WTC11 (cell line): Measurements from ENCODE around the gene DMXL2. TPM values are rescaled to one million over a fixed set of nuclear protein-coding genes. Genes with fewer than 3 reads are reported as not detected.

Source experiments
- ATAC-seq: fragments of 200-7000 bp; cut with Tn5 transposase; 2 replicates; pipeline ENCODE4 v1.10.0; 2021; ENCODE audit warnings: mild to moderate bottlenecking, moderate library complexity
- CTCF ChIA-PET: fragments of 300-600 bp; sonication (Branson Sonifier 250); formaldehyde crosslinking; loops from one replicate; lab custom pipeline; 2021; ENCODE audit warnings: antibody characterized with exemption; lab: Charles Lee
- POLR2A ChIA-PET: fragments of 350-600 bp; sonication (Branson Sonifier 250); formaldehyde crosslinking; loops from one replicate; lab custom pipeline; 2021; ENCODE audit warnings: antibody characterized with exemption; lab: Charles Lee
- DNase-seq: peaks from one replicate; pipeline ENCODE4 v3.0.0; 2021; ENCODE audit warnings: low spot score
- H3K27ac Mint-ChIP-seq: 2 replicates; pipeline ENCODE4 v1.8.0; 2021; ENCODE audit warnings: mixed read lengths
- H3K27me3 Mint-ChIP-seq: 2 replicates; pipeline ENCODE4 v1.8.0; 2021; ENCODE audit warnings: low read depth, mild to moderate bottlenecking, moderate library complexity, mixed read lengths
- H3K36me3 Mint-ChIP-seq: 2 replicates; pipeline ENCODE4 v1.8.0; 2021; ENCODE audit warnings: mixed read lengths
- H3K4me1 Mint-ChIP-seq: 2 replicates; pipeline ENCODE4 v1.8.0; 2022; ENCODE audit warnings: mixed read lengths
- H3K4me3 Mint-ChIP-seq: 2 replicates; pipeline ENCODE4 v1.8.0; 2021; ENCODE audit warnings: mild to moderate bottlenecking, moderate library complexity, mixed read lengths
- H3K9me3 Mint-ChIP-seq: 2 replicates; pipeline ENCODE4 v1.8.0; 2021; ENCODE audit warnings: mixed read lengths
- AFF4 ChIP-seq: sonication (generic); formaldehyde crosslinking; IDR thresholded peaks from 2 replicates; pipeline ENCODE4 v1.8.1; 2023; ENCODE audit warnings: mild to moderate bottlenecking, missing genetic modification reagents, borderline replicate concordance
- E2F1 ChIP-seq: sonication (generic); formaldehyde crosslinking; IDR thresholded peaks from 2 replicates; pipeline ENCODE4 v1.8.0; 2022; ENCODE audit warnings: mild to moderate bottlenecking, missing genetic modification reagents
- EMX1 ChIP-seq: fragments of 250-450 bp; sonication (Bioruptor Pico); IDR thresholded peaks from 2 replicates; pipeline ENCODE4 v1.8.0; 2021; ENCODE audit warnings: mild to moderate bottlenecking
- IRF2 ChIP-seq: sonication (generic); formaldehyde crosslinking; IDR thresholded peaks from 2 replicates; pipeline ENCODE4 v1.8.0; 2022; ENCODE audit warnings: low read depth, missing genetic modification reagents, borderline replicate concordance
- NFE2L1 ChIP-seq: sonication (generic); formaldehyde crosslinking; IDR thresholded peaks from 2 replicates; pipeline ENCODE4 v1.8.1; 2023; ENCODE audit warnings: missing genetic modification reagents
- NR3C1 ChIP-seq: sonication (generic); formaldehyde crosslinking; conservative IDR thresholded peaks from 2 replicates; pipeline ENCODE4 v1.8.1; 2023; ENCODE audit warnings: low read depth, mild to moderate bottlenecking, missing genetic modification reagents
- SMAD3 ChIP-seq: sonication (generic); formaldehyde crosslinking; IDR thresholded peaks from 2 replicates; pipeline ENCODE4 v1.8.0; 2022; ENCODE audit warnings: missing genetic modification reagents, mild to moderate bottlenecking, borderline replicate concordance
- ZNF121 ChIP-seq: sonication (generic); formaldehyde crosslinking; IDR thresholded peaks from 2 replicates; pipeline ENCODE4 v1.8.0; 2023; ENCODE audit warnings: missing genetic modification reagents
- ZNF232 ChIP-seq: sonication (generic); formaldehyde crosslinking; IDR thresholded peaks from 2 replicates; pipeline ENCODE4 v1.8.0; 2022; ENCODE audit warnings: mild to moderate bottlenecking, missing genetic modification reagents
- ZNF263 ChIP-seq: sonication (generic); formaldehyde crosslinking; IDR thresholded peaks from 2 replicates; pipeline ENCODE4 v1.8.1; 2022; ENCODE audit warnings: low read depth, mild to moderate bottlenecking, moderate library complexity, missing genetic modification reagents
- ZNF396 ChIP-seq: fragments of 250-450 bp; sonication (Bioruptor Pico); IDR thresholded peaks from 2 replicates; pipeline ENCODE4 v1.8.0; 2021; ENCODE audit warnings: mild to moderate bottlenecking, moderate library complexity, borderline replicate concordance
- ZNF416 ChIP-seq: fragments of 250-450 bp; sonication (Bioruptor Pico); IDR thresholded peaks from 2 replicates; pipeline ENCODE4 v1.9.0; 2021; ENCODE audit warnings: mild to moderate bottlenecking, inconsistent platforms
- ZNF512 ChIP-seq: sonication (generic); formaldehyde crosslinking; IDR thresholded peaks from 2 replicates; pipeline ENCODE4 v1.8.1; 2022; ENCODE audit warnings: missing genetic modification reagents, borderline replicate concordance
- total RNA-seq: library from RNA; stranded (reverse); gene quantifications from 3 replicates; pipeline ENCODE4 v1.2.3, GENCODE V29; 2021
- TF ChIP-seq, protein P1 (sequence below): sonication (generic); formaldehyde crosslinking; IDR thresholded peaks from 2 replicates; pipeline ENCODE4 v1.8.1; 2023; ENCODE audit warnings: mild to moderate bottlenecking, missing genetic modification reagents
- TF ChIP-seq, protein P2 (sequence below): sonication (generic); formaldehyde crosslinking; IDR thresholded peaks from 2 replicates; pipeline ENCODE4 v1.8.0; 2023; ENCODE audit warnings: missing genetic modification reagents, mild to moderate bottlenecking, borderline replicate concordance
- TF ChIP-seq, protein P3 (sequence below): fragments of 250-450 bp; sonication (Bioruptor Pico); conservative IDR thresholded peaks from 2 replicates; pipeline ENCODE4 v1.9.0; 2021; ENCODE audit warnings: mild to moderate bottlenecking
- TF ChIP-seq, protein P4 (sequence below): sonication (generic); formaldehyde crosslinking; IDR thresholded peaks from 2 replicates; pipeline ENCODE4 v1.8.1; 2022; ENCODE audit warnings: low read depth, mild to moderate bottlenecking, moderate library complexity, missing genetic modification reagents, borderline replicate concordance

The DMXL2 gene
- total RNA-seq, 1 experiment from 2014 or later = 10.4 TPM

- H3K27ac Mint-ChIP-seq = no peak overlapping the region
- peaks cover 11% of the 10 kb centered on the region for H3K4me1 Mint-ChIP-seq
- H3K9me3 Mint-ChIP-seq = no peaks in the 10 kb centered on the region
- POLR2A ChIA-PET = interaction anchor here (1.2 kb wide), 1 partner anchor 9 kb away, joined by 4 read pairs; the partner anchor contains the start of gene SCG3
- H3K36me3 Mint-ChIP-seq = no peaks in the 10 kb centered on the region
- peaks cover 7% of the 10 kb centered on the region for H3K27me3 Mint-ChIP-seq
- peak; percentile 68 for TF ChIP-seq ZNF121 (CRISPR knock-in tag)
- TF ChIP-seq EMX1 (CRISPR knock-in tag) = no peak
- ATAC-seq = peak; percentile 81
- CTCF ChIA-PET = interaction anchor here (0.6 to 1.3 kb wide), 5 partner anchors 10 to 136 kb away, joined by 3 to 7 read pairs (median 4); partner anchors contain the start of gene SCG3
- no peak for DNase-seq
- no peak overlapping the region for H3K4me3 Mint-ChIP-seq
Observed at GRCh38 chr15:51672155-51672687, 49.6 kb upstream of the DMXL2 start.

- Mint-ChIP-seq H3K27ac (no peak overlapping the region), H3K4me3 (no peak overlapping the region), H3K27me3 (no peaks in the 10 kb centered on the region), H3K36me3 (no peaks in the 10 kb centered on the region), H3K9me3 (no peaks in the 10 kb centered on the region), H3K4me1 (peaks cover 11% of the 10 kb centered on the region)
- DNase-seq (no peak), ATAC-seq (no peak)
- ChIA-PET POLR2A (no interaction called here), CTCF (interaction anchor here (1.2 to 1.9 kb wide), 2 partner anchors 19 to 107 kb away, joined by 6 to 9 read pairs; no protein-coding TSS in a partner anchor)
- TF ChIP-seq ZNF512 = no peak
- TF ChIP-seq ZNF396 = no peak
- TF ChIP-seq ZNF416 (CRISPR knock-in tag) = no peak
- TF ChIP-seq, protein P1, sequence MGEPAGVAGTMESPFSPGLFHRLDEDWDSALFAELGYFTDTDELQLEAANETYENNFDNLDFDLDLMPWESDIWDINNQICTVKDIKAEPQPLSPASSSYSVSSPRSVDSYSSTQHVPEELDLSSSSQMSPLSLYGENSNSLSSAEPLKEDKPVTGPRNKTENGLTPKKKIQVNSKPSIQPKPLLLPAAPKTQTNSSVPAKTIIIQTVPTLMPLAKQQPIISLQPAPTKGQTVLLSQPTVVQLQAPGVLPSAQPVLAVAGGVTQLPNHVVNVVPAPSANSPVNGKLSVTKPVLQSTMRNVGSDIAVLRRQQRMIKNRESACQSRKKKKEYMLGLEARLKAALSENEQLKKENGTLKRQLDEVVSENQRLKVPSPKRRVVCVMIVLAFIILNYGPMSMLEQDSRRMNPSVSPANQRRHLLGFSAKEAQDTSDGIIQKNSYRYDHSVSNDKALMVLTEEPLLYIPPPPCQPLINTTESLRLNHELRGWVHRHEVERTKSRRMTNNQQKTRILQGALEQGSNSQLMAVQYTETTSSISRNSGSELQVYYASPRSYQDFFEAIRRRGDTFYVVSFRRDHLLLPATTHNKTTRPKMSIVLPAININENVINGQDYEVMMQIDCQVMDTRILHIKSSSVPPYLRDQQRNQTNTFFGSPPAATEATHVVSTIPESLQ (CRISPR knock-in tag) = no peak
- no peak for TF ChIP-seq ZNF263 (CRISPR knock-in tag)
- TF ChIP-seq, protein P2, sequence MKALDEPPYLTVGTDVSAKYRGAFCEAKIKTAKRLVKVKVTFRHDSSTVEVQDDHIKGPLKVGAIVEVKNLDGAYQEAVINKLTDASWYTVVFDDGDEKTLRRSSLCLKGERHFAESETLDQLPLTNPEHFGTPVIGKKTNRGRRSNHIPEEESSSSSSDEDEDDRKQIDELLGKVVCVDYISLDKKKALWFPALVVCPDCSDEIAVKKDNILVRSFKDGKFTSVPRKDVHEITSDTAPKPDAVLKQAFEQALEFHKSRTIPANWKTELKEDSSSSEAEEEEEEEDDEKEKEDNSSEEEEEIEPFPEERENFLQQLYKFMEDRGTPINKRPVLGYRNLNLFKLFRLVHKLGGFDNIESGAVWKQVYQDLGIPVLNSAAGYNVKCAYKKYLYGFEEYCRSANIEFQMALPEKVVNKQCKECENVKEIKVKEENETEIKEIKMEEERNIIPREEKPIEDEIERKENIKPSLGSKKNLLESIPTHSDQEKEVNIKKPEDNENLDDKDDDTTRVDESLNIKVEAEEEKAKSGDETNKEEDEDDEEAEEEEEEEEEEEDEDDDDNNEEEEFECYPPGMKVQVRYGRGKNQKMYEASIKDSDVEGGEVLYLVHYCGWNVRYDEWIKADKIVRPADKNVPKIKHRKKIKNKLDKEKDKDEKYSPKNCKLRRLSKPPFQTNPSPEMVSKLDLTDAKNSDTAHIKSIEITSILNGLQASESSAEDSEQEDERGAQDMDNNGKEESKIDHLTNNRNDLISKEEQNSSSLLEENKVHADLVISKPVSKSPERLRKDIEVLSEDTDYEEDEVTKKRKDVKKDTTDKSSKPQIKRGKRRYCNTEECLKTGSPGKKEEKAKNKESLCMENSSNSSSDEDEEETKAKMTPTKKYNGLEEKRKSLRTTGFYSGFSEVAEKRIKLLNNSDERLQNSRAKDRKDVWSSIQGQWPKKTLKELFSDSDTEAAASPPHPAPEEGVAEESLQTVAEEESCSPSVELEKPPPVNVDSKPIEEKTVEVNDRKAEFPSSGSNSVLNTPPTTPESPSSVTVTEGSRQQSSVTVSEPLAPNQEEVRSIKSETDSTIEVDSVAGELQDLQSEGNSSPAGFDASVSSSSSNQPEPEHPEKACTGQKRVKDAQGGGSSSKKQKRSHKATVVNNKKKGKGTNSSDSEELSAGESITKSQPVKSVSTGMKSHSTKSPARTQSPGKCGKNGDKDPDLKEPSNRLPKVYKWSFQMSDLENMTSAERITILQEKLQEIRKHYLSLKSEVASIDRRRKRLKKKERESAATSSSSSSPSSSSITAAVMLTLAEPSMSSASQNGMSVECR (CRISPR knock-in tag) = no peak
- TF ChIP-seq SMAD3 (CRISPR knock-in tag) = no peak
- no peak for TF ChIP-seq AFF4
- TF ChIP-seq NFE2L1 (CRISPR knock-in tag) = no peak
- no peak for TF ChIP-seq IRF2
- no peak for TF ChIP-seq E2F1 (CRISPR knock-in tag)
- TF ChIP-seq NR3C1 = no peak
- TF ChIP-seq, protein P3, sequence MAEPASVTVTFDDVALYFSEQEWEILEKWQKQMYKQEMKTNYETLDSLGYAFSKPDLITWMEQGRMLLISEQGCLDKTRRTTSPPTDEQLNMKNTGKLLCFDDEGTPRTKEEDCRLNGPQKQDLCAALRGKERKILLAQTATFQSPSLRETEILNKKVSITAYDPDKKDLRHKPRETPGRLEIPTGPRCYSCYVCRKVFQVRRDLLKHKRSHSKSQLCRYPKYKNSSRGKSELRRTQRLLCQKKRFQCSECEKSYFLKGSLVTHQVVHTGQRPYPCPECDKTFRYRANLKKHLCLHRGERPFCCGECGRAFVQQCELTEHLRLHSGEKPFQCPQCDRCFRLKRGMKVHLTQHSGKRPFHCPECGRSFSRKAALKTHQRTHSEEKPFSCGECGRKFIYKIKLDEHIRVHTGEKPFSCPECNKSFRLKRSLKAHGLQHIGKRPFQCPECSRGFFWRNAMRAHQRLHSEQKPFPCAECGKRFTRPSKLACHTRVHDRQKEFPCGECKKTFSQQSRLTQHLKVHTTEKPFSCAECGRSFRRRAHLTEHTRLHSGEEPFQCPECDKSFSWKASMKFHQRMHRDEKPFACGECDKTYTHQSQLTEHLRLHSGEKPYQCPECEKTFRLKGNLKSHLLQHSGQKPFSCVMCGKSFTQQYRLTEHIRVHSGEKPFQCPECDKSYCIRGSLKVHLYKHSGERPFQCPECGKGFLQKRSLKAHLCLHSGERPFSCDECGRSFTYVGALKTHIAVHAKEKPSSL (CRISPR knock-in tag) = no peak
- no peak for TF ChIP-seq ZNF232 (CRISPR knock-in tag)
- TF ChIP-seq, protein P4, sequence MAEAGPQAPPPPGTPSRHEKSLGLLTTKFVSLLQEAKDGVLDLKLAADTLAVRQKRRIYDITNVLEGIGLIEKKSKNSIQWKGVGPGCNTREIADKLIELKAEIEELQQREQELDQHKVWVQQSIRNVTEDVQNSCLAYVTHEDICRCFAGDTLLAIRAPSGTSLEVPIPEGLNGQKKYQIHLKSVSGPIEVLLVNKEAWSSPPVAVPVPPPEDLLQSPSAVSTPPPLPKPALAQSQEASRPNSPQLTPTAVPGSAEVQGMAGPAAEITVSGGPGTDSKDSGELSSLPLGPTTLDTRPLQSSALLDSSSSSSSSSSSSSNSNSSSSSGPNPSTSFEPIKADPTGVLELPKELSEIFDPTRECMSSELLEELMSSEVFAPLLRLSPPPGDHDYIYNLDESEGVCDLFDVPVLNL (CRISPR knock-in tag) = no peak
Observed at GRCh38 chr15:51669381-51669780, 46.8 kb upstream of the DMXL2 start.
